8988T (cell line): ENCODE data around the gene PCDHGA1.
A peak's percentile ranks its signal among the peaks of the same experiment; 100 is the strongest.

Experiments used
- DNase-seq: peaks from one replicate; pipeline ENCODE4 v3.0.0; 2011

The PCDHGA1 gene

GRCh38 chr5:141515141-141515540, 184.8 kb downstream of the PCDHGA1 start:
- DNase-seq = no peak

DNA sequence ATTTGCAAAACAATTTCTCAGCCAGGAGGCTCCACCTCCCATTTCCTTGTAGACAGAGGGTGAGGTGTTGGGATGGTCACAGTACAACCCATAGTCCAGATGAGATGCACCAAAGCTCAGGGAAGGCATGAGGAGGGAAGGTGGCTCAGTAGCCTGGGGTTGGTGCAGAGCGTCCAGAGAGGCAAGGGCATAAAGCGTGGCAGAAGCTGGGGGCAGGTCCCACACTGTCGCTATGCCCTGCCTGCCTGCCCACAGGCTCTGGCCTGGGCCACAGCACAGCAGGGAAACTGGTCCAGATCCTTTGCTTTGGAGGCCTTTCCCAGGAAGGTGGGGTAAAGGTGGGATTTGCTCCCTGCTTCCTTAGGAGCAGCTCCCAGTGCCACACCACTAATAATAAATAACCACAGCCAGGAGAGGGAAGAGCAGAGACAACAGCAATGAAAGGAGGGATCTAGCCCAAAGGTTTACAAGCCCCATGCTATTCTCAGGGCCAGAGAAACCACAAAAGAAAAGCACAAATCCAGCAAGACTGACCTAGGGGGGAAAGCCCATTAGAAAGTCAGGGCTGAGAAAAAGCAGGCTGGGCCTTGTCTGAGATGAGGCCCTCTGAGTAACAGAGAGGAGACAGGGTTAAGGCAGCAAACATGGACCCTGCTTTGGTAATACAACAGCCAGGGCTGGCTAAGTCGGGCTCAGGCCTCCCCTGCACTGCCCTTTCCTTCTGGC, 185.8 kb downstream of the PCDHGA1 start:
- DNase-seq = no peak

DNA sequence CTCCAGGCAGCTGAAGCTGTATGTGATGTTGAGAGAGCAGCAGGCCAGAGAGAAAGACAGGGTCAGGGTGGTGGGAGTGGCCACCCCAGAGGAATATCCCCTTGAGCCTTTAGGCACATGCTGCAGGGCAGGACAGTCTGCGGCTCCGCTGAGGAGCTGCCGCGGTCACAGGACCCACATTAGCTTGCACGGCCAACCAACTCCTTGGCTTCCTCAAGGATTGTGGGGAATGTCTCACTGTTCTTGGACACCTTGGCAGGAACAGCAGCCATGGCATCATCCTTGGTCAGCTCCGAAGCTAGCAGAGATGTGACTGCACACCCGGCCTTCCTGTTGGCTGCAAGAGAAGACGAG, 186.3 kb downstream of the PCDHGA1 start:
- no peak for DNase-seq

GRCh38 chr5:141517312-141517711, 187.0 kb downstream of the PCDHGA1 start:
- no peak for DNase-seq

DNA sequence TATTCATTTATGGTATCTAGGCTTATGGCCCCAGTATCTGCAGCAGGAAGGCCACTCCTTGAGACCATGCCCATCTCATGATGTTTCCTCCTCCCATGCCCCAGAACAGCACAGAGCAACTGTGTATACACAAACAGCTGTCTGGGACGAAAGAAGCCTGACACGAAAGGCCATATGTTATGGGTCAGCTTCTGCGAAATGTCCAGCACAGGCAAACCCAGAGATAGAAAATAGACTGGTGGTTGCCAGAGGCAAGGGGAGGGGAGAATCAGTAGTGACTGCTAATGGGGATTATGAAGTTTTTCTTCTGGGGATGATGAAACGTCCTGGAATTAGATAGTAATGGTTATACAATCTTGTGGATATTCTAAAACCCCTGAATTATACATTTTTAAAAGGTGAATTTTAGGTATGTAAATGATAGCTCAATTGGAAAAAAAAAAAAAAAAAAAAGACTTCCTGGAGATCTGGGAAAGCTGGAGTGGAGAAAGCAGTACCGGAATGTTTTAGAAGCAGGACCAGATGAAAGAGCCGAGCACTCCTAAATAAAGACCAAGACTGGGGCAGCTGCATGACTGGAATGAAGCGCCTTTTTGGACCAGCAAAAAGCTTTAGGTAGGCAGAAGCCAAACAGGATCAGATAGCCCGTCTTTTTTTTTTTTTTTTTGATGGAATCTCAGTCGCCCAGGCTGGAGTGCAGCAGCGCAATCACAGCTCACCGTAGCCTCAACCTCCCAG, 187.7 kb downstream of the PCDHGA1 start:
- DNase-seq = no peak

DNA sequence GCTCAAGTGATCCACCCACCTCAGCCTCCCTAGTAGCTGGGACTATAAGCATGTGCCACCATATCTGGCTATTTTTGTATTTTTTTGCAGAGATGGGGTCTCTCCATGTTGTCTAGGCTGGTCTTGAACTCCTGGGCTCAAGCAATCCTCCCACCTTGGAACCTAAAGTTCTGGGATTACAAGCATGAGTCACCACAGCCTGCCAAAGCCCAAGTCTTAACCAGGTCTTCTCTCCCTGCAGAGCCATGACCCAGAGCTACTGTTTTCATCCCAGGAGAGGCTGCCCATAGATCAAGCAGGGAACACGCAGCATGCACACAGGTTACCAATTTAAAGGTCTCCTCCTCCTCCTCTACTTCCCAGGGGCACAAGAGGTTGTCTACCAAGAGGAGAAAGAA, 188.3 kb downstream of the PCDHGA1 start:
- DNase-seq = no peak

- no peak for DNase-seq
Observed at GRCh38 chr5:141519605-141520565, 189.6 kb downstream of the PCDHGA1 start.

GRCh38 chr5:141521244-141521781, 191.0 kb downstream of the PCDHGA1 start:
- no peak for DNase-seq

DNA sequence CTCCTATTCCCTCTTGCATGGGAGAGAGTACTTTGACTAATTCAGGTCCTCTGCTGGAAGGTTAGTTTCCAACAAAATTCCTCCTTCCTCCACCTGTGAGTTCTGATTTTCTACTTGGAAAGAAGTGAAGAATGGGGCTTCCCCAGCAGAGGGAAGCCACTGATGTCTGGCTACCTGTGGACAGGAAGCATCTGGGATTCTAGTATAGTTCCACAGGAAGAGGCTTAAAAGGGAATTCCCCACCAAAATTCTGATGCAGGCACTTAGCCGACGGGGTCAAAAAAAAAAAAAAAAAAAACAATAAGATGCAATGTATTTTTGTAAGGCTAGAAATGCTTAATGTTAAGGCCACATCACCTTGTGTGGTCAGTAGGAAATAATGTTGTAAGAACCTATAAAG, 192.0 kb downstream of the PCDHGA1 start:
- no peak for DNase-seq

DNA sequence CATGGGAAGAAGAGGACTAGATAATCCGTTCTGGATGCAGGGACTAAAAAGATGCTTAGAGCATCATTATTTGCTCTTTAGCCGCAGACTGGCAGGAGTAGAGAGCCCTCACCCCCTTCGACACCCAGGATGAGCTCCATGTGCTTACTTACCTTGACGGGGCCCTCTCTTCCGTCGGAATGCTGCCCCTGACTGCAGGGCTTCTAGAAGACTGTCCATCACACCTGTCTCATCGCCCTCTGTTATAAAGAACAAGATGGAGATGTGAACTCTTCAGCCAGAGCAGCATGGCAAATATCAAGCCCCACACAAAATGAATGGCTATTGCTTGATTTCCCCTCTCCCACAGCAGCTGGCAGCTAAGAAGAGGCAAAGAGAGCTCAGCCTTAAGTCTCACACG, 193.7 kb downstream of the PCDHGA1 start:
- DNase-seq = no peak

DNA sequence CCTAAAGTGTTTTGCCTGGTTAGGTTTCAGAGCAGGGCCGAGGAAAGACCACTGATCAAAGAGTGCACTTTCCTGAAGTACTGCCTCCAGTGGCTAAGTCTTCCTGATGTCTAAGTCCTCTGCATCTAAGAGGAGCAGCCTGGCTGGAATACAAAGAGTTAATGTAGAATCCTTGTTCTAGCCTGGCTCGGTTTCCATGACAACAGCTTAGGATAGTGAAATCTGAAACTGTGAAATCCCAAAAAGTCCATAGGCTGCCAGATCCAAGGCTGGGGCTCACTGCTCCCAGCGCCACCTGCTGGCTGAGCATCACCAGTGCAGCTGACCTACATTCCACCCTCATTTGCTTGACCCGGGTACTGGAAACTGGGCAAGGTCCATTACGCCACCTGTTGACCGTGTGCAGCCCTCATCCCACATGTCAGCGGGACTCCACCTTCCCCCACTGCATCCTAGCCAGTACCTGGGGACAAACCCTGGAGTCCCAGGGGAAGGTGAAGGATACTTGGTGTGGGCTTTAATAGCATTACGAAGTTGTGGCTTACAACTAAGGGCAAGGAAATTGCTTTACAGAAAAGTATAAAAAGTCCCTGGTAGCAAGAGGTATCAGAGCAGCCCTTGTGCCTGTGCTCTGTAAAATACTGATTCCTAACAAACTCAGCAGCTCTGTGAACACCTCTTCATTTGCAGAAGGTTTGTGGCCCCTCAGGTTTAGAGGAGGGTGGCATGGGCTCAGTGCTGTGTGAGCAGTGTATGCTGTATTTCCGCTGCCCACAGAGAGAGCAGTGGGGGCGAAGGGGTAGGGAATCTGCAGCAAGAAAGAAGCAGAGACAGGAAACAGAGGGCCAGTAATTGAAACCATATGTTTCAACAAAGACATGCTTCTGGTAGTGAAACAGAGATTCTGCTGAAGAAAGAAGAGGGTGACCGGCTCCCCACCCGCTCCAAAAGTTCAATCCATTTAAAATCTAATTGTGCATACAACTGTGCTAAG, 194.6 kb downstream of the PCDHGA1 start:
- peak; percentile 66 for DNase-seq

- no peak for DNase-seq
Observed at GRCh38 chr5:141525653-141526052, 195.3 kb downstream of the PCDHGA1 start.

GRCh38 chr5:141527426-141527825, 197.1 kb downstream of the PCDHGA1 start:
- no peak for DNase-seq

- no peak for DNase-seq
Observed at GRCh38 chr5:141528291-141528984, 198.1 kb downstream of the PCDHGA1 start.

DNA sequence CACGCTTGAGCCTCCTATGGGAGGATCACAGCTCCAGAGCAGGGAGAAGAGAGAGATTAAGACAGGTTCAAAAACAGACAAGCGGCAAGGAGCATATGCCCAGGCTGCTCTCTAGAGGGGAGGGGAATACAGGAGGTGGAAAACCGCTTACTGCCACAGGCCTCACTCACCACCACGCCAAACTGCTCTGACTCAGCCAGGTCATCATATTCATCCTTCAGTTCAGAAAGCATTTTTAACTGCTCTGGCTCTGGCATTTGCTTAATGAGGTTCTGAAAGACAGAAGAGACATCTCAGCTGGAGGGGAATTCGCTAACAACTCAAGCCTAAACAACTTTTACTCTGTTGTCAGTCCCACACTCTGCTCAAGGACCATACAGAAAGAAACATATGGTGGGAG, 198.7 kb downstream of the PCDHGA1 start:
- no peak for DNase-seq

DNA sequence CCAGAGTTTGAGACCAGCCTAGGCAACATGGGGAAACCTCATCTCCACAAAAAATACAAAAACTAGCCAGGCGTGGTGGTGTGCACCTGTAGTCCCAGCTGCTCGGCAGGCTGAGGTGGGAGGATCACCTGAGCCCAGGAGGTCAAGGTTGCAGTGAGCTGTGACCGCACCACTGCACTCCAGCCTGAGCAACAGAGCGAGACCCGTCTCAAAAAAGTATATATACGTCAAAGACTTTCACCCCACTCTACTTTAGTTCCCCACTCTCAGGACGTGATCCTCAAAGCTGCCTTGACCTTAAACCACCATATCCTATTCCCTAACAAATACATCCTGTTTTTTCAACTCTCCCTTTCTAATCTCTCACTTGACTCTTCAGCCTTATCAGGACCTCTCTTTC, 199.6 kb downstream of the PCDHGA1 start:
- no peak for DNase-seq

DNA sequence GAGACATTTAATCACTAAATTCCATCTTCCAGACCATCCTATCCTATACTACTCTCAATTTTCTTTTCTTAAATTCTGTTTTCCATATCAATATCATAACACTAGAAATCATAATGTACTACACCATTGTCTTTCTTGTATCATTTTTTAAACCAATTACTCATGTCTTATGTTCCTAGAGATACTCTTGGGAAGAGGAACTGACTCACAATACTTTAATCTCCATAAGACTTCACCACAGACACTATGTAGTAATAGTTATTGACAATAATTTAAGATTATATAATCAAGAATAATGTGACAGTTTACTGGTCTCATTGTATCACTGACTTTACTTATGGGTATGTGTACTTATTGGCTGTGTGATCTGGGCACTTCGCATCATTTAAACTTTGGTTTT, 202.4 kb downstream of the PCDHGA1 start:
- no peak for DNase-seq

DNA sequence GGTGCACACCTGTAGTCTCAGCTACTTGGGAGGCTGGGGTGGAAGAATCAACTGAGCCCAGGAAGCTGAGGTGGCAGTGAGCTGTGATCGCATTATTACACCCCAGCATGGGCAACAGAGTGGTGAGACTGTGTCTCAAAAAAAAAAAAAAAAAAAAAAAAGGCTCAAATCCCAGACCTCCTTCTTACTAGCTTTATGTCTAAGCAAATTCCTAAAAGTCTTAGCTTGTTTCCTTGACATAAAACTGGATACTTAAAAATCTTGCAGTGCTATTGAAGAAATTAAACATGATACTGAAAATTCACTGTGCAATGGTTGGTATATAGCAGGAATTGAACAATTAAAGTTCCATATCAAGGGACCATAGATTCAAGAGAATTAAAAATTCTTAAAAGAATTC, 203.6 kb downstream of the PCDHGA1 start:
- DNase-seq = no peak

GRCh38 chr5:141534492-141535213, 204.3 kb downstream of the PCDHGA1 start:
- DNase-seq = no peak

DNA sequence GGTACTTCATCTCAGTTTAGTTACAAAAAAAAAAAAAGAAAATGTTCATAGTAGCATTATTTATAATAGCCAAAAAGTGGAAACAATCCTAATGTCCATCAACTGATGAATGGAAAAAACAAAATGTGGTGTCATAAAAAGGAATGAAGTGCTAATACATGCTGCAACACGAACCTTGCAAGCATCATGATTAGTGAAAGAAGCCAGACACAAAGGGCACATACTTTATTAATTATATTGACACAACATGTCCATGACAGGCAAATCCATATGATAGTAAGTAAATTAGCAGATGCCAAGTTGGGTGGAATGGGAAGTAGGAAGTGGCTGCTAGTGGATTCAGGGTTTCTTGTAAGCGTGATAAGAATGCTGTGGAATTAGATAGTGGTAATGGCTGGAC, 212.7 kb downstream of the PCDHGA1 start:
- no peak for DNase-seq

- no peak for DNase-seq
Observed at GRCh38 chr5:141547488-141547887, 217.2 kb downstream of the PCDHGA1 start.
